Left kidney (tissue), 8 donors: ENCODE measurements around the gene GJC1. TPM values are rescaled to one million over a fixed set of nuclear protein-coding genes. Genes with fewer than 3 reads are reported as not detected.

Experiments
- DNase-seq: peaks from one replicate; pipeline ENCODE4 v3.0.0-alpha.2; 2013
- long read RNA-seq, 8 donors: transcript quantifications; one replicate each; lab custom pipeline, GENCODE V29; 2026
- polyA plus RNA-seq: library from polyadenylated mRNA; unstranded; fragments of 120-200 nt; gene quantifications from one replicate; pipeline ENCODE4 v1.2.1, GENCODE V29; 2013; ENCODE audit not compliant: insufficient read length

Gene GJC1
- polyA plus RNA-seq: 30.3 TPM
- long read RNA-seq, donor 1, transcript GJC1-209 (3 exons, 1,837 nt): major isoform, 6 of 11 reads
- long read RNA-seq, donor 1, partial matches to known transcripts: 5 of 11 reads
- long read RNA-seq, donor 1, other reads (novel, unspliced or antisense): 0 of 11 reads
- long read RNA-seq, donor 2, partial matches to known transcripts: 0 of 6 reads
- long read RNA-seq, donor 2, other reads (novel, unspliced or antisense): 0 of 6 reads
- long read RNA-seq, donor 3, transcript GJC1-209 (3 exons, 1,837 nt): major isoform, 7 of 15 reads
- long read RNA-seq, donor 3, partial matches to known transcripts: 8 of 15 reads
- long read RNA-seq, donor 3, other reads (novel, unspliced or antisense): 0 of 15 reads
- long read RNA-seq, donor 4: 0 reads
- long read RNA-seq, donor 5, full-length matches to known transcripts: 2 of 2 reads
- long read RNA-seq, donor 5, partial matches to known transcripts: 0 of 2 reads
- long read RNA-seq, donor 5, other reads (novel, unspliced or antisense): 0 of 2 reads
- long read RNA-seq, donor 6, transcript GJC1-209 (3 exons, 1,837 nt): major isoform, 7 of 7 reads
- long read RNA-seq, donor 6, partial matches to known transcripts: 0 of 7 reads
- long read RNA-seq, donor 6, other reads (novel, unspliced or antisense): 0 of 7 reads
- long read RNA-seq, donor 7, partial matches to known transcripts: 0 of 4 reads
- long read RNA-seq, donor 7, other reads (novel, unspliced or antisense): 0 of 4 reads
- long read RNA-seq, donor 8, partial matches to known transcripts: 0 of 2 reads
- long read RNA-seq, donor 8, other reads (novel, unspliced or antisense): 0 of 2 reads

DNA sequence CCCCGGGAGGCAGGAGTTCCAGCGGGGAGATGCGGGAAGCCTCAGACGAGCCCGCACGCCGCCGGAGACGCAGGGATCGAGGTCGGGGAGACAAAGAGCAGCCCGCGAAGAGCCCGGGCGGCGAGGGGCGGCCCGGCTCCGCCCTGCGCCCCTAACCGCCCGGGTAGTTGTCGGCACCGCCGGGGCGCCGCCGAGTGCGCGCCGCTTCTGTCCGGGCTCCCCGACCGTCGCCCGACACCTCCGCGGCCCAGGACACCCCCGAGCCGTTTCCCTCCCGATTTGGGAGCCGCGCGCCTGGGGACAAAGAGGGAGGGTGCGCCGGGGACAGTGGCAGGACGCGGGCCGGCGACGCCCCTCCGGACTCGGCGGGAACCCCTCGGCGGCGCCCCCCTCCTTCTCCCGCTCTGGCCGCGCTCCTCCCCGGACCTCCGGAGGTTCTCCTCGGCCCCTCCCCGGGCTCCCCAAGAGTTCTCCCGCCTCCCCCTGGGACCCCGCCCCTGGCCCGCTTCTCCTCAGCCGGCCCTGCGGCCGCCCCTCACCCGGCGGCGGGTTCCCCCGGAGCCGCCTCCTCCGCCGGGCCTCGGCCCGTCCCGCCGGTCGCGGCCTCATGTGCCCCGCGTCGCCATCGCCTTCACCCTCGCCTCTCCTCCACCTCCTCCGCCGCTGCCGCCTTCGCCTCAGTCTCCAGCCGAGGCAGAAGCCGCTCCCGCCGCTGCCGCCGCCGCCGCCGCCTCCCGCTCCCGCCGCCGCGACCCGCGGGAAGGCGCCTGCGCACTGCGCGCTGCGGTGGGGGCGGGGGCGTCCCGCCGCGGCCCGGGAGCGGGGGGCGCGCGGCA lies at the start of gene GJC1:
GJC1 (minus strand) TSS at position 765 of the 836 bp plus-strand sequence. CDS start 24,470 bp downstream, outside the sequence.
- peak; percentile 52 for DNase-seq

DNA sequence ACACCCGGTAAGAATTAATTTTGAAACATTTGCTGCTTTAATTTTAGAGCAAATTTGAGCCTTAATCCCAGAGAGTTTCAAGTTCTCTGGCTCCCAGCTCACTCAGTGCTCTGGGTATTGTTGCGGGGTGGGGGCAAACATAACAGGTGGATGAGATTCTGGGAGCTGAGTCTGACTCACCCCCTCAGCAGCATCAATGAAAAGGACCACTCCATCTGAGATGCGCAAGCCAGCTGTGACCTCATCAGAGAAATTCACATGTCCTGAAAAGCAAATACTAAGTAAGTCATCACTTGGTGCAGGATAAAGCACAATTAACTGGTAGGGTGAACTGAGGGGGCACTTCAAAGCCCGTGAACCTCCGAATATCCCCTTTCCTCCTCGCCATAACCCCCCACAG lies 49.3 kb upstream of the GJC1 start:
- DNase-seq: no peak

DNA sequence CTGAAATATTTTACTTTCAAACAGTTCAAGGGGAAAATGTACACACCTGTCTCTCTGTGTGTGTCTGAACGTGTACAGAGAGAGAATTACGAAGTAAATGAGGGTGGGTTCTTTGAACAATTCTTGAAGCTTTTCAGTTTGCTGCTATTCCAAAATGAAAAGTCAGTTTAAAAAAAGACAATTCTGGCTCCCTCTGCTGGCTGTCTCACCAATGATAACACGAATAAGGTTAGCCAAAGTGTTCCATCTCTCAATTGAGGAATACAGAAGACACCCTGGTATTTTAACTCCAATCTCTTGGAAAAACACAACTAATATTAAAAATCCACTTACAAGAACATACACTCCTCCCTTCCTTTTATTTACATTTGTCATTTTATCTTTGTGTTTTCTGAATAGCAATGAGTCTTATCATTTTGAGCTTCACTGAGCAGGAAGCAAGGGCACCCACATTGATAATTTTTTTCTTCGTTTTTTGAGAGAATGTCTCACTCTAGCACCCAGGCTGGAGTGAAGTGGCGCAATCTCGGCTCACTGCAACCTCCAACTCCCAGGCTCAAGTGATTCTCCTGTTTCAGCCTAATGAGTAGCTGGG lies 48.6 kb upstream of the GJC1 start:
- peak; percentile 41 for DNase-seq

DNA sequence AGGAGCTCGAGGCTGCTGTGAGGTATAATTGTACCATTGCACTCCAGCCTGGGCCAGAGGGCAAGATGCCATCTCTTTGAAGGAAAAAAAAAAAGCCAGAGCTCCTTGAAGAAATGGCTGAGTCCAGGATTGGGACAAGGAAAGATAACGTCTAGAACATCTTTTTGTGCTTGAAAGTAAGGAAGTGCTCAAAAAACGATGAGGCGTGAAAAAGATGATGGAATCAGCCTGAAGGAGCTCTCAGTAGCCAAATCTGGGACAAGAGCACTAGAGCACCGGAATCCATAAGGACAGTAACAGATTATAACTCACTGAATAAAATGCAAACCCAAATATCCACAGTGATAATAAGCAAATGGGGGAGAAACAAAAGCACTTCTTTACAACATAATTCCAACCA lies 47.0 kb upstream of the GJC1 start:
- no peak for DNase-seq

DNA sequence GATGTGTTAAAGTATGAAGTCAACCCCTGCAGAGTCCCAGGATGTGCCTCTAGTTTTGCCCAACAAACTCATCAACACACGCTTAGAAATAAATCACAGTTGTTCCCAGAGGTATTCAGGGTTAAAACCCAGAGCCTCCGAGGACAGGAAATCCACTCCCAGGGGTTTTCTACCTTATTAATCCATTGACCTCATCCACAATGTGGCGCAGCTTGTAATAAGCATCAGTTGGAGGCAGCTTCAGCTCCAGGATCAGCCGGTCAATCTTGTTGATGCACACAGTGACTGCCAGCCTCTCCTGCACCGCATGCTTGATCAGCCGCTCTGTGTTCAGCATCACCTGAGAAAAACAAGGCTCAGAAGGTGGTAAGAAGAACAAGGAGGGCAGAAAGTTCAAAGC lies 45.7 kb upstream of the GJC1 start:
- no peak for DNase-seq

DNA sequence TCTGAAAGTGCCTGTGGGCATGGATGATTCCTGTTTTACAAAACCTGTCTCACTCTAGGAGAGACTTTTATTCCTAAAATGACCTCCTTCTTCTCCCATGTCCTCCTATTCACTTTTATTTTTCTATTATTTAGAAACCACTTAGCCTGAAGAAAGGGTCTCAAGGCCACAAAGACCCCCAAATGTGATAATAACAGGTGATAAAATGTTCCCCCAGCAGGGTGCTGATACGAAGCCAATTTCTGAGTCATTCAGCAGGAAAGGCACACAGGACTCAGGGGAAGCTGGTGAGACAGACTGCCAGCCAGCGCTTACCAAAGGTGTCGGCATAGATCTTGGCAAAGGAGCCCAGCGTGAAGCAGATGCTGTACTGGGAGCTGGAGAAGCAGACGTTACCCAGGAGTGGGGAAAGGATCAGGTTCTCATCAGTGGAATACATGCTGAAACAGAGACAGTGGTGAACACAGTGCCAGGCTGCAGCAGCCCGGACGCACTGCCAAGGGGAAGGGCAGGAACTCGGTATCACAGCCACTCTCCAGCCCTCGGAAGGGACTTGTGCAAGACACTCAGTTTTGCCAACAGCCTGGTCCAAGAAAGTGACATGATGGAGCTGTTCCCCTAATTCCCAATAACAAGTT lies 42.2 kb upstream of the GJC1 start:
- DNase-seq: no peak

DNA sequence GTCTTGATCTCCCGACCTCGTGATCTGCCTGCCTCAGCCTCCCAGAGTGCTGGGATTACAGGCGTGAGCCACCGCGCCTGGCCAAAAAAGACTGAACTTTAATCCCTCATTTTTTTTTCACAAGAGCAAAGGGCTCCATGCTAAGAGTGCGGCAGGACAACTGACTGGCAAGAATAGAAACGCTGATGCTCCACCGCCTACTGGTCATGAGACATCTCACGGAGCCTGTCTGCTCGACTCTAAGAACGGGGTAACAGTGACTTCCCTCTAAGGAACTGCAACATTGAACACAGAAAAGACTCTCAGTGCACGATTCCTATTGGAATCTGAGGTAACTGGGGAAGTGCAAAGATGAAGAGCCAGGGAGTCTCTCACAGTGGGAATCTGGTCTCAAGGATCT lies 41.5 kb upstream of the GJC1 start:
- no peak for DNase-seq

DNA sequence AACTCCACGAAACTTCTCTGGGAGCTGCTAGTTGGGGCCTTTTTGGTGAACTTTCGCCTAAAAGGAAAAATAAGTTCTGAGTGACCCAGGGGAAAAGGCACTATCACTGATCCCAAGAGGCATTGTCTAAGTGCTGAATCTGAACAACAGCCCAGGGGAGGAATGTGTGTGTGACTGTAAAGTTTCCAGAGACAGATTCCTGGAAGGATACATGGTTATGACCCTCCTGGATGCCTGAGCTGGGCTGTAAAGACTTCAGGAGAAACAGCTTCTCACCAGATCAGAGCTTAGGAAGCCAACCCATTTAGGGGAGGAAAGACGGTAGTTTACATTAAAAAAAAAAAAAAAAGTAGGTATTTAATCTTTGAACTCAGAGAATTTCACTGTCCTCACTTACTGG lies 37.8 kb upstream of the GJC1 start:
- no peak for DNase-seq

DNA sequence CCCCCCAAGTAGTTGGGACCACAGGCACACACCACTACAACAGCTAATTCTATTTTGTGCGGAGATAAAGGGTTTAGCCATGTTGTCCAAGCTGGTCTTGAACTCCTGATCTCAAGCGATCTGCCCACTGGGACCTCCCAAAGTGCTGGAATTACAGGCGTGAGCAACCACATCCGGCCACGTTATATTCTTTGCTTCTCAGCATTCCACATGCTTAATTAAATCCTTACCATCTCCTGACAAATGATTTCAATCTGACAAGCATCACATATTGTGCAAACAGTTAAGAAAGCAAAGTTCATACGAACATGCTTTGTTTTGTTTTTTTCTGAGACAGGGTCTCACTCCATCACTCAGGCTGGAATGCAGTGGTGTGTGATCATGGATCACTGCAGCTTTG lies 35.8 kb upstream of the GJC1 start:
- DNase-seq: no peak

DNA sequence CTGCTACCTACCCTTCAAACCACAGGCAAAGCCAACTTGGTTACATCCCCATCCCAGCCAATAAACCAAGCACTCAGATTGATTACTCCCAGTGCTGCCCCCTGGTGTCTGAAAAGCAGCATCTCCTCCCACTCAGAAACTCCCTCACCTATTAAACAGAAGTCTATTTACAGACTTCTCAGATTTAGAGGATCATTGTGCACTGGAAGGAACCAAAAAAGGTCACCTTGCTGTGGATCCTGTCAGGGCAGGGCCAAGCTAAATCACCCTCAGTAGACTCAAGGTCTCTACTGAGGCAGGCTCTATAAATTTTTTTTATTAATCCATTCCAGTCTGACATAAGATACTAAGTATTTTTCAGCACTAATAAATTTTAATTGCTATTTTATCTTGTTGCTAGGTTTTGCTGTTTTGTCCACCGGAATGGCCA lies 35.2 kb upstream of the GJC1 start:
- peak; percentile 70 for DNase-seq

DNA sequence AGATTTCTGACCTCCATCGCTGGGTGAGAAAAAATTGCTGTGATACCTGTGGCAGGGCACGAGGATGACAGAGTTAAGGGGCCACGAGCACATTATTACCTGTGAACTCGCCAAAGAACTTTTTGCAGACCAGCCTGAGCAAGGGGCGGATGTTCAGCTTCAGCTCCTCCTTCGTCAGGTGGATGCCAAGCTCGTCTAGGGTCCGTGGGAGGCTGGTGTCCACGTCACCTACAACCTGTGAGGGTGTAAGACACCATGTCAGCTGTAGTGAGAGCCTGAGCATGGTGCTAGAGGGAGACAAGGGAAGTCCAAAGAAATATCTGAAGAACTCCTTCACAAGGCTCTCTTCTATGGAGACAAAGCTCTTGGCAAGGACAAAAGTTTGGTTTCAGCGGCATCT lies 34.7 kb upstream of the GJC1 start:
- no peak for DNase-seq

DNA sequence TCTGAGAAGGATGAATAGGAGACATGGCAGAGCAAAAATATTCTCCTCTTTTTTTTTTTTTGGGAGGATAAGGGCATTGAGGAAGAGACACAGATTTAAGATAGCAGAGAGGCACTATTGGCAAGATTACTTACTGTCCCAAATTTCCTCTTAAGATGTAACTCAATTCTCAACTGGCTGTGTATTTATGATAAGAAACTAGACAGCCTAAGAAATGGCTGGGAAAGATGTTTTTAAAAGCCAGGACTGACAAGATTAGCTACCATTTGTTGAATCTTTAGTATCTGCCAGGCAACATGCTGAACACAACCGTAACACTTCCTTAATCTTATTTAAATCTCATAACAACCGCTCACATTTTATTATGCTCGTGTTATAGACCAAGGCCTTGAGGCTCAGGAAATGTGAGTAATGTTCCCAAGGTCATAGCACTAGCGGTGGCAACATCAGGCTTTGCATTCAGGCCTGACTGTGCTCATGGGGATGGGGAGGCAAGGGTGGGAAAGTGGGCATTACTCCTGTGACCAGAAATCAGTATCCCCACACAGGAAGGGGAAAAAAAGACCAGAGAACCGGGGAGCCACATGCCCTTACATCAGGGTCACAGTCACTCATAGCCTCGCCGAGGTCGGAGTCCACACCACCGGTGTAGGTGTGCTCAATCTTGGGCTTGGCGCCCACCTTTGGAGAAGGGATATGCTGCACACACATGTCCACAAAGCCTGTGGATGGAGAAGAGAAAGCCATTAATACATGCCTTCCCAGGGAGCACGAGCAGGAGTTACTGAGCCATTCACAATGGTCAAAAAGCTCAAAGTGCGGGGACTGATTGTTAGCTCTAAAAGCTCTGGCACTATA lies 33.2 kb upstream of the GJC1 start:
- no peak for DNase-seq

DNA sequence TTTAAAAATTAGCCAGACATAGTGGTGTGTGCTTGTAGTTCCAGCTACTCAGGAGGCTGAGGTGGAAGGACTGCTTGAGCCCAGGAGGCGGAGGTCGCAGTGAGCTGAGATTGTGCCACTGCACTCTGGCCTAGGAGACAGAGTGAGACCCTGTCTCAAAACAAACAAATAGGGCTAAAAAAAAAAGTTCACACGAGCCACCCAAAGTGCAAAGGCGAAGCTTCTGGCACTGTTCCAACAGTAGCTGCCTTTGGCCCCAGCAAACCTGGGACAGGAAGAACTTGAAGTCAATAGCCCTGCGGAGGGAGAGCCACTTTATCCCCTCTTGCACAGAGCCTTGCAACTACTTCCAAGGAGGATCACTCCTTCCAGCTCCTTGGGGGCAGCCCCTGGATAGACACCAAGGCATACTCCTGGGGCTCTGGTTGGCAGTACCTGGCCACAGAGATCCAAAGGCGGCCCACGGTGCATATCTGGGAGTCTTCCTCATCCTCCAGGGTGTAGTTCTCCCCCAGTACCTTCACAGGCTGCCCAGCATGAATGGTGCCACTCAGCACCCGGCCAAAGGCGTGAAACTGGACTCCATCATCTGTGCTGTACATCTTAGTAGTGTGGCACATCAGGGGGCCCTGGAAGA lies 32.3 kb upstream of the GJC1 start:
- DNase-seq: no peak

DNA sequence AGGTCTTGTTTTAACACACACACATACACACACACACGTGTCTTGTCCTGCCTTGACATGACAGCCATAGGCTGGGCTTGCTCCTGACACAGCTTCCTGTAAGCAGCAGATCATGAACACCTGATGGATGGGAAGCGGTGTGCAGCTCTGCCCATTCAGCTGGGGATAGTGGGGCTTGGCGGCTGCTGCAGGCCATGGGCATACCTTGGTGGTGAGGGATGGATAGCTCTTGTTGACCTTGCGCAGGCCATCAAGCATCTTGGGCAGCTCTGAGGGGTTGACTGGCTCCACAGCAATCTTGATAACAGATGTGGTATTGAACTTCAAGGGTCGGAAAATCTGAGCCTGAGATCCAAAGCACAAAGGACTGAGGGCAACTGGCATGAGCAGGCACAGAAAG lies 29.6 kb upstream of the GJC1 start:
- no peak for DNase-seq

DNA sequence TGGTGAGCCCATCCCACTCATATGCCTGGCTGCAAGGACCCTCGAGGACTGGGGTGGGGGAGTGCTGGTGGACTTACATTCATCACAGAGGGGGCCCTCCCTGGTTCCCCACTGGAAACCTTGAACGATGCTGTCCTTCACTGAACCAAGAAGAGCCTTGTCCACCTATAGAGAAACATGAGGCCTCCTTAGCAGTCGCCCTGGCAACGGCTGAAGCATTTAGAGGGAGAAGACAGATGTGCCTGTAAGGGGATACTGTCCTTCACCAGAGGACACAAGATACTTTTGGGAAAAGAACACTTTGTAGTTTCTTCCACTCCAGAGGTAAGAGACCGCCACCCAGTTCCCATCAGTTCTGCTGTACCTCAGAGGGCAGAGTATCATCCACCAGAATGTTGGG lies 24.1 kb upstream of the GJC1 start:
- DNase-seq: peak; percentile 49

DNA sequence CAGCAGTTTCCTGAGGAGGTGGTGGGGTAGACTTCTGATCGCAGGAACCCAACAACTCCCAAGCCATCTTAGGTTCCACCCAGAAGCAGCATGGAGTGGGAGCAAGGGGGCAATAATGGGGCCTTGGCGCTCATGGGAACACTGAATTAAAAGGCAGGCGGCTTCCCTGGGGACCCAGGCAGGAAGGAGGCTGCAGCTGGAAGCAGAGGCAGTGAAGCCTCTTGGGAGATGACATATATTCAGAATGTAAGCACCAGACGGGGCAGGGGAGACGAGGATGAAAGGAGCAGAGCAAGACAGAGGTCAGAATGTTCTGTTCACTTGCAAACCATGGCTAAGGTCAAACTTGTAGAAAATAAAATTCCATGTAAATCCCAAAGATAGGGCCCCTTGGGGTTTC lies 20.5 kb upstream of the GJC1 start:
- no peak for DNase-seq

DNA sequence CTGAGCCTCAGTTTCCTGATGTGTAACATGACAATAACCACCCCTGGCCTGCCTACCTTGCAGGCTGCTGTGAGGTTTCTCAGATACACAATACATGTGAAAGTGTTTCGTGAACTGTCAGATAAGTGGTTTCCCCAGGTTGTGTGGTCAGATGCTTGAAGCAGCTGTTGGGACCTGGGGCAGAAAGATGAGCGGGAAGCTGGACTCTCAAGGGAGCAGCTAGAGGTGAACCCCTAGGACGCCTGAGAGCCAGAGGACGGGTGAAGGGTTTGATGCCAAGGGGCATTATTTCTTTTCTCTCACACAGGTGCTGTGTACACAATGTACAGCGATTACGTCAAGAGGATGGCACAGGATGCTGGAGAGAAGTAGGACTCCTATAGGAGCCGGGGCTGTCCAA lies 19.9 kb upstream of the GJC1 start:
- DNase-seq: no peak

DNA sequence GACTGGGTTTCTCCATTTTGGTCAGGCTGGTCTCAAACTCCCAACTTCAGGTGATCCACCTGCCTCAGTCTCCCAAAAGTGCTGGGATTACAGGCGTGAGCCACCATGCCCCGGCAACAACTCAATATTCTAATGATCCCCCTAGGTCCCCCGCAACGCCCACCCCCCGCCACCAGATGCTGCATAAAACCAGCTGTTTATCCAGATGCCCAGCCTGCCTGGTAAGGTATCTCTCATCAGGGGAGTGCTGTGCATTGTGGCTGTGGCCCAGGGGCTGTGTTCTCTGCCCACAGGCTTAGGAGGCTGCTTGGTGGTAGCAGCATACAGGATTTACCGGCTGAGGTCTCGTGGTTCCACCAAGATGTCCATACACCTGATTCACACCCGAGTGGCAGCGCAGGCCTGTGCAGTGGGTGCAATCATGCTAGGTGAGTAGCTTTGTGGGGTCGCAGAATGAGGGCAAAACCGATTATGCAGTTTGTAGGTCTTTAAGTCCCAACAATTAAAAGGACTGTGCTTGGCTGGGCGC lies 18.9 kb upstream of the GJC1 start:
- DNase-seq: no peak

DNA sequence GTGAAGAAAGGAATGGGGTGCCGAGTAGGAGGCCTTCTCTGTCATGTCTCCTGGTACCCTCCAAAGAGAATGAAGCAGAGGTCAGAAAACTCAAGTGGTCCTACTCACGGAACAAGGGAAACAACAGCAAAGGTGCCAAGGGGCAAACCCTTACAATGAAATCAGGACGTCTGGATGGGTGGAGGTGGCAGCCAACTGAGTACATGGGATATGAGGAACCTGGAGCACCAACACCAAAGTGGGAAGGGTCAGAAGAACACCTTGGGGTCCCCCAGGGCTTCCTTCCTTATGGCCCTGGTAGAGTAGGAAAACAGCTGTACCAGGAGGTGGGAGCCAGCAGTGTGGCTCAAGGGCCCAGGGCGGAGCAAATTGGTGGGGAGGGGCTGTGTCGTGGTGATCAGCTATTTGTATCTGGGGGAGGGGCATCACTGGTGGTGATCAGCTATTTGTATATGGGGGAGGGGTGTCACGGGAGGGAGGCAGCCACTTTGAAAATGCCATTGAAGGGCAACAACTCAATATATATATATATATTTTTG lies 18.2 kb upstream of the GJC1 start:
- DNase-seq: no peak
